Activated CD4-positive, alpha-beta T cell treated with anti-CD3 and anti-CD28 coated beads, Interleukin-2, amount 50 U/mL, for 1 hour (primary cell): ENCODE results near the gene LEF1.
"Not testable (repeated sequence)": the region's sequence is repeated elsewhere in the genome, so short reads cannot be mapped to it uniquely, and the experiment has no call there.

Experiments
- DNase-seq: peaks from one replicate; pipeline ENCODE4 v3.0.0-alpha.2; 2020

The LEF1 gene

GRCh38 chr4:108029016-108029720, 139.6 kb downstream of the LEF1 start:
- DNase-seq, result no peak

- no peak for DNase-seq
Measured at GRCh38 chr4:108024878-108025165, 143.9 kb downstream of the LEF1 start.

DNA sequence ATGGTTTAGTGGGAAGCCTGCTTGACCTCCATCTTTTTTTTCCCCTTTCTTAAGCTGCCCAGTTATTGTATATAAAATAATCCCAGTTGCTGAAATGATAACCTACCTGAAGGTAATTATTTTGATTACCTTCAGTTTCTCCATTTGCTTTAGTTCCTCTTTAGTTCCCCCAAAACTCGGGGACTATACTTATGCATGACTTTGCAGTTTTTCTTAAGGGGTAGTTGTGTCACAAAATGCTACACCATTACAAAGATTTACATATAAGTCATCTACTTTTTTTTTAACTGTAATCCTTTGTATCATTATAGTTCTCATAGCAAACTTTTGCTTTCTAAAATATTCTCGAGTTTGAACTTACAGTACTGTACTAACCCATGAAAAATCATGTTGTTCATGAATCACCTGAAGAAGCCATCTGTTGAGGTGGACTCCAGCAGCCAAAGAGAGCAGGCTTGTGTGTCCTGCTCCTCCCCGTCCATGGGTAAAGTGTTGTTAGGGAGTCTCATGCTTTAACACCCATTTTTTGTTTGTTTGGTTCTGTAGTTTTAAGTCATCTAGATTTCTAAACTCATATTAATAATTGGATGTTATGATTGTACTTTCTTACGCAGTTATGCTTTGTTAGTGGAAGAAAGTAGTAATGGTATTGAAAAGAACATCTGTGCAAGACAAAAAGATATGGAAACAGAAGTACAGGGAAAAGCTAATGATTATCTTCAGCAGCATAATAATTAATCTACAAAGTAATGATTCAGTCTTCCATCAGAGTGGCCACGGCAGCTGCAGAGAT, 144.5 kb downstream of the LEF1 start:
- no peak for DNase-seq

GRCh38 chr4:108018884-108019187, 149.9 kb downstream of the LEF1 start:
- no peak for DNase-seq

GRCh38 chr4:108018040-108018883, 150.5 kb downstream of the LEF1 start:
- DNase-seq, result peak; percentile 84

- DNase-seq, result no peak
Measured at GRCh38 chr4:108013955-108014354, 154.8 kb downstream of the LEF1 start.

DNA sequence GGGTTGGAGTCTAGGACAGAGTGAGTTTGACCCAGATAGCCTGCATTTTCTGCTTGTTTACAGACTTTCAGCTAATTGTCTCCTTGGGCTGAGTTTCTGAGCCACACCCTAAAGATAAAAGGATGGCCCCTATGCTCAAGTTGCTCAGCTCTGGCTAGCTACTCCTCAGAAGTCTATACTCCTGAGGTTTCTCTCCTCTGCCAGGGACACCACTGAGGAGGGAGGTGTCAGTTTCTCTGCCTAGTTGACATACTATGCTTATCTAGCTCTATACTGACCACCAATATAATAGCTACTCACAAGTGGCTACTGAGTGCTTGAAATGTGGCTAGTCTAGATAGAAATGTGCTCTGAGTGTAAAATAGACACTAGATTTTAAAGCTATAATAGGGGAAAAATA, 155.4 kb downstream of the LEF1 start:
- no peak for DNase-seq

DNA sequence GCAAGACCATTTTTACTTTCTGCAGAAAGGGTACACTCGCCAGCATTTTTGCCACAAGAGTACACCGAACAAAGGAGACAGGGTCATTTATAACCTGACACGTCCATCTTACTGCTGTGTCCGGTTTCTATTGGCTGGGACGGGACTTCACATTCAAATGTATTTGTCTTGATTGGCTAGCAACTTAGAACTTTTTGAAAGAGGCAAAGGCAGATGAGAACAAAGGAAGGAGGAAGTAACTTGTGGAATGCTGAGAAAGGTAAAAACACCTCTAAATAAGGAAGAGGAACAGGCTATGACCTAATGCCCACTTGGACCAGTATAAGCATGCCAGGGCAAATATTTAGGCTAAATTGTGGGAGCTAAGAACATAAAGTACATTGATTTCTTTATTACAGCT, 156.3 kb downstream of the LEF1 start:
- DNase-seq, result not testable (repeated sequence)

GRCh38 chr4:108010167-108010566, 158.6 kb downstream of the LEF1 start:
- no peak for DNase-seq

- DNase-seq, result no peak
Measured at GRCh38 chr4:108008721-108009120, 160.0 kb downstream of the LEF1 start.

- no peak for DNase-seq
Measured at GRCh38 chr4:108007984-108008383, 160.7 kb downstream of the LEF1 start.

- no peak for DNase-seq
Measured at GRCh38 chr4:108006361-108006760, 162.4 kb downstream of the LEF1 start.

DNA sequence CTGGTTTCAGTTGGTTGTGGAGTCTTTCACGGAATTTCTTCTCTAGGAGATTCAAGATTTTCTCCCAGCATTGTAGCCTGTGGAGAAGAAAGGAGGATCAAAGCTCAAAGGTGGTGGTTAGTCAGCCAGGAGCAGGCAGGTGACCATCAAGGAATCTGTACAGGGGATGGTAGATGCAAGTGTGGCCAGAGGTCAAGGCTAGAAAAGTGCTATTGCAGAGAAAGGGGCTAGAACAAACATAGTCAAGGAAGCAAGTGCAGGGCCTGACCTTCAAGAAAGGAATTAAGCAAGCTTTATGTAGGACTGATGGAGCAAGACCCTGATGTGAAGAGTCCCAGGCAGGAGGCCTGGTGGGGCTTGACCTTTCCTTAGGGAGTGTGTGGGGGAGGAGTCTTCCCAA, 162.9 kb downstream of the LEF1 start:
- DNase-seq, result no peak

DNA sequence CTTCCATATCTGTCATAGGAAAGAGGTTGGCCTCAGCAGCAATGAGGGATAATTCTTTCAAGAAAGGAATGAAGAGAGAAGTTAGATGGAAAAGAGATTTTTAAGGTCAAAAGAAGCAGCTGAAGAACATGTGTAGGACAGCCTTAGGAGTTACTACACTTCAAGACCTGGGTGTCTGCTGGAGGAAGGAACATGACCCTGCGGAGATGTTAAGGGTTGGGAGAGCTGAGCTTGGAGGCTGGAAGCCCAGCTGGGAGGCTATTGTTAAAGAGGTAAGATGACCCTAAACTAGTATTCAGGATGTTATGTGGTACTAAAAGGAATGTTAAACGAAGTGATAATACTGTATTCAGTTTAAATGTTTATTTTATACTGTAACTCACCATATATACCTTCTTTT, 164.1 kb downstream of the LEF1 start:
- DNase-seq, result no peak

GRCh38 chr4:108003982-108004515, 164.7 kb downstream of the LEF1 start:
- DNase-seq, result no peak

DNA sequence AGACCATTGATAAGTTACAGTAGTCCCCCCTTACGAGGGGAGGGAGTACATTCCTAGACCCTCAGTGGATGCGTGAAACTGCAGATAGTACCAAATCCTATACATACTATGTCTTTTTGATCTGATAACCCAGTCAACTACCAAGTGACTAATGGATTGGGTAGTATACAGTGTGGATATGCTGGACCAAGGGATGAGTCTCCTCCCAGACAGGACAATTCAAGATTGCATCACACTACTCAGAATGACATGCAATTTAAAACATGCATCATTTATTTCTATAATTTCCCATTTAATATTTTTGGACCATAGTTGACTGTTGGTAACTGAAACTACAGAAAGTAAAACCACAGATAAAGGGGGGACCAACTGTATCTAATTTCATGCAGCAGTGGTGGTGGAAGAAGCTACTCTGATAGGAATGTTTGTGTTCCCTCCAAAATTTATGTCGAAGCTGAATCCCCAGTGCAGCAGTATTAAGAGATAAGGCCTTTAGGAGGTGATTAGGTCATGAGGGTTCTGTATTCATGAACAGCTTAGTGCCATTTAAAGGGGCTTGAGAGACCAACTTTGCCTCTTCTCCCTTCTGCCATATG, 167.1 kb downstream of the LEF1 start:
- DNase-seq, result no peak

DNA sequence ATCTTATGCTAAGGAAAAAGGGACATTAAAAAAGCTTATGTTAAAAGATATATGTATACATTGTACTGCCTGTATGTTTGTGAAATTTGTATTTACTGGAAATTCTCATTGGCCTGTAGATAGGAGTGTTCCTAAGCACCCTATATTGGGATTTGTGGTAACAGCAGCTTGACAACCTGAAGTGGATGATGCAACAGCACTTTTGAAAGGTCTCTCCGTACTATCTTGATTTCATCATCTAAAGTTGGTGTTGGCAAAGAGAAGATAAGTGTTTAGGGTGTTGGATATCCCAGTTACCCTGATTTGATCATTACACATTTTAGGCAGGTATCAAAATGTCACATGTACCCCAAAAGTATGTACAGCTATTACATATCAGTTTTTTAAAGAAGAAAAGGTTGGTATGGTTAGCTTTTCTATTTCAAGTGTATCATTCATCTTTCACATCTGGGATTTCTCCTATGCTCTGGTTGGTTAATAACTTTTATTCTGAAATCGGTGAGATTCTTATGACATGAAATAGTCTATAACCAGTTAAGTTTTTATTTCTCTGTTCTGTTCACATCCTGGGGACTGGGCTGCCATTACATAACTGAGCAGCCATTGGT, 168.7 kb downstream of the LEF1 start:
- DNase-seq, result no peak

- DNase-seq, result no peak
Measured at GRCh38 chr4:107997794-107998193, 170.9 kb downstream of the LEF1 start.
